H9 (cell line): ENCODE data around the gene RGS3. TPM values are rescaled to one million over a fixed set of nuclear protein-coding genes. Genes with fewer than 3 reads are reported as not detected.

Source experiments
- DNase-seq: peaks from one replicate; pipeline ENCODE4 v3.0.0-alpha.2; 2017
- H2AFZ ChIP-seq: one replicate; pipeline ENCODE4 v1.6.1; 2013; ENCODE audit warnings: mild to moderate bottlenecking, low read length, control low read depth, moderate library complexity
- H2AK5ac ChIP-seq: 2 replicates; pipeline ENCODE4 v1.6.1; 2013; ENCODE audit warnings: low read length, control low read depth, mixed read lengths; ENCODE audit not compliant: insufficient read length
- H2BK120ac ChIP-seq: one replicate; pipeline ENCODE4 v1.6.1; 2013; ENCODE audit warnings: low read depth, mild to moderate bottlenecking, low read length, control low read depth, inconsistent platforms; ENCODE audit not compliant: poor library complexity, severe bottlenecking
- H2BK12ac ChIP-seq: 2 replicates; pipeline ENCODE4 v1.6.1; 2013; ENCODE audit warnings: low read length, control low read depth, mixed read lengths, low read depth; ENCODE audit not compliant: insufficient read length
- H2BK15ac ChIP-seq: 2 replicates; pipeline ENCODE4 v1.6.1; 2013; ENCODE audit warnings: low read depth, low read length, control low read depth
- H2BK20ac ChIP-seq: one replicate; pipeline ENCODE4 v1.6.1; 2013; ENCODE audit warnings: low read depth, mild to moderate bottlenecking, low read length, control low read depth, inconsistent platforms; ENCODE audit not compliant: poor library complexity, severe bottlenecking
- H2BK5ac ChIP-seq: 2 replicates; pipeline ENCODE4 v1.6.1; 2013; ENCODE audit warnings: low read length, control low read depth, mixed read lengths; ENCODE audit not compliant: insufficient read length
- H3K14ac ChIP-seq: 2 replicates; pipeline ENCODE4 v1.6.1; 2013; ENCODE audit warnings: low read length, control low read depth; ENCODE audit not compliant: insufficient read depth
- H3K18ac ChIP-seq: 2 replicates; pipeline ENCODE4 v1.6.1; 2013; ENCODE audit warnings: low read depth, mild to moderate bottlenecking, mixed read lengths, low read length, control low read depth; ENCODE audit not compliant: insufficient read length
- H3K23ac ChIP-seq: 2 replicates; pipeline ENCODE4 v1.6.1; 2013; ENCODE audit warnings: low read length, control low read depth, mixed read lengths, low read depth; ENCODE audit not compliant: insufficient read length
- H3K23me2 ChIP-seq: 2 replicates; pipeline ENCODE4 v1.6.1; 2013; ENCODE audit warnings: low read depth, mild to moderate bottlenecking, mixed read lengths, low read length, control low read depth; ENCODE audit not compliant: insufficient read length, poor library complexity, severe bottlenecking
- H3K27ac ChIP-seq: 2 replicates; pipeline ENCODE4 v1.5.1; 2013; ENCODE audit warnings: low read length, control low read depth, mixed read lengths, low read depth; ENCODE audit not compliant: insufficient read length
- H3K27me3 ChIP-seq: 2 replicates; pipeline ENCODE4 v1.6.1; 2013; ENCODE audit warnings: low read length, control low read depth, inconsistent platforms; ENCODE audit not compliant: insufficient read depth
- H3K4ac ChIP-seq: 2 replicates; pipeline ENCODE4 v1.6.1; 2013; ENCODE audit warnings: low read depth, mild to moderate bottlenecking, control low read depth, inconsistent platforms, low read length, moderate library complexity
- H3K4me1 ChIP-seq: 2 replicates; pipeline ENCODE4 v1.6.1; 2013; ENCODE audit warnings: low read length, control low read depth, inconsistent platforms; ENCODE audit not compliant: insufficient read depth
- H3K4me2 ChIP-seq: 2 replicates; pipeline ENCODE4 v1.6.1; 2013; ENCODE audit warnings: low read length, control low read depth, mixed read lengths; ENCODE audit not compliant: insufficient read length, insufficient read depth
- H3K56ac ChIP-seq: 2 replicates; pipeline ENCODE4 v1.6.1; 2013; ENCODE audit warnings: low read depth, mild to moderate bottlenecking, mixed read lengths, low read length, control low read depth; ENCODE audit not compliant: insufficient read length
- H3K79me1 ChIP-seq: 2 replicates; pipeline ENCODE4 v1.6.1; 2013; ENCODE audit warnings: low read depth, mild to moderate bottlenecking, moderate library complexity, low read length, control low read depth, inconsistent platforms; ENCODE audit not compliant: insufficient read depth, poor library complexity, severe bottlenecking
- H3K79me2 ChIP-seq: 2 replicates; pipeline ENCODE4 v1.6.1; 2013; ENCODE audit warnings: low read length, control low read depth, inconsistent platforms; ENCODE audit not compliant: insufficient read depth
- H3K9ac ChIP-seq: 2 replicates; pipeline ENCODE4 v1.6.1; 2013; ENCODE audit warnings: low read length, control low read depth, mixed read lengths; ENCODE audit not compliant: insufficient read length; ENCODE audit errors: extremely low read depth
- H3K9me3 ChIP-seq: one replicate; pipeline ENCODE4 v1.6.1; 2013; ENCODE audit warnings: low read depth, low read length, inconsistent platforms; ENCODE audit not compliant: control insufficient read depth
- H3T11ph ChIP-seq: one replicate; pipeline ENCODE4 v1.6.1; 2013; ENCODE audit warnings: mild to moderate bottlenecking, low read length, control low read depth, inconsistent platforms
- H4K20me1 ChIP-seq: one replicate; pipeline ENCODE4 v1.6.1; 2013; ENCODE audit not compliant: control insufficient read depth, insufficient read length, insufficient read depth
- H4K5ac ChIP-seq: 2 replicates; pipeline ENCODE4 v1.6.1; 2013; ENCODE audit warnings: low read depth, mild to moderate bottlenecking, mixed read lengths, low read length, control low read depth; ENCODE audit not compliant: insufficient read length
- H4K8ac ChIP-seq: replicated peaks from 2 replicates; pipeline ENCODE4 v1.6.1; 2013; ENCODE audit warnings: low read length, control low read depth, mixed read lengths, low read depth; ENCODE audit not compliant: insufficient read length
- H4K91ac ChIP-seq: 2 replicates; pipeline ENCODE4 v1.6.1; 2013; ENCODE audit warnings: low read depth, mild to moderate bottlenecking, moderate library complexity, mixed read lengths, low read length, control low read depth; ENCODE audit not compliant: insufficient read length
- H3K27ac Mint-ChIP-seq, 3 experiments: 2 replicates in 2 of 3; 3 replicates in 1 of 3; pipeline ENCODE4 v1.8.0; 2020 to 2021; ENCODE audit warnings: mixed read lengths in 3 of 3, mild to moderate bottlenecking in 1 of 3, moderate library complexity in 1 of 3
- H3K27me3 Mint-ChIP-seq: 2 replicates; pipeline ENCODE4 v1.8.0; 2021; ENCODE audit warnings: low read depth, mild to moderate bottlenecking, moderate library complexity, mixed read lengths
- H3K36me3 Mint-ChIP-seq, 3 experiments: 2 replicates in 2 of 3; 3 replicates in 1 of 3; pipeline ENCODE4 v1.8.0; 2020 to 2021; ENCODE audit warnings: low read depth in 3 of 3, mixed read lengths in 3 of 3; ENCODE audit not compliant: insufficient read depth in 1 of 3
- H3K4me1 Mint-ChIP-seq, 2 experiments: 2 replicates each; pipeline ENCODE4 v1.8.0; 2020; ENCODE audit warnings: mixed read lengths in 2 of 2
- H3K4me3 Mint-ChIP-seq, 2 experiments: 2 replicates in 1 of 2; 3 replicates in 1 of 2; pipeline ENCODE4 v1.8.0; 2020 to 2021; ENCODE audit warnings: mild to moderate bottlenecking in 2 of 2, mixed read lengths in 2 of 2, moderate library complexity in 1 of 2
- H3K9me3 Mint-ChIP-seq, 2 experiments: 2 replicates in 1 of 2; 3 replicates in 1 of 2; pipeline ENCODE4 v1.8.0; 2020; ENCODE audit warnings: mild to moderate bottlenecking in 2 of 2, mixed read lengths in 2 of 2, moderate library complexity in 1 of 2
- WGBS: extraction: QIAGEN DNeasy Blood & Tissue Kit; methylation state at CpG from one replicate; pipeline ENCODE4 v1.1.7; 2013; ENCODE audit warnings: missing lambda C conversion rate, low lambda C conversion rate, mixed read lengths; ENCODE audit not compliant: insufficient read length; ENCODE audit errors: extremely low coverage; 5-methylcytosine and 5-hydroxymethylcytosine counted together
- total RNA-seq: library from RNA; stranded (reverse); gene quantifications from 2 replicates; pipeline ENCODE4 v1.2.1, GENCODE V29; 2021
- TF ChIP-seq, protein P1 (sequence below): fragments of 200-600 bp; sonication (generic); conservative IDR thresholded peaks from 3 replicates; pipeline ENCODE4 v1.8.0; 2021; ENCODE audit warnings: antibody characterized with exemption, mild to moderate bottlenecking

The RGS3 gene
- total RNA-seq, 1 experiment from 2014 or later: 13.9 TPM

DNA sequence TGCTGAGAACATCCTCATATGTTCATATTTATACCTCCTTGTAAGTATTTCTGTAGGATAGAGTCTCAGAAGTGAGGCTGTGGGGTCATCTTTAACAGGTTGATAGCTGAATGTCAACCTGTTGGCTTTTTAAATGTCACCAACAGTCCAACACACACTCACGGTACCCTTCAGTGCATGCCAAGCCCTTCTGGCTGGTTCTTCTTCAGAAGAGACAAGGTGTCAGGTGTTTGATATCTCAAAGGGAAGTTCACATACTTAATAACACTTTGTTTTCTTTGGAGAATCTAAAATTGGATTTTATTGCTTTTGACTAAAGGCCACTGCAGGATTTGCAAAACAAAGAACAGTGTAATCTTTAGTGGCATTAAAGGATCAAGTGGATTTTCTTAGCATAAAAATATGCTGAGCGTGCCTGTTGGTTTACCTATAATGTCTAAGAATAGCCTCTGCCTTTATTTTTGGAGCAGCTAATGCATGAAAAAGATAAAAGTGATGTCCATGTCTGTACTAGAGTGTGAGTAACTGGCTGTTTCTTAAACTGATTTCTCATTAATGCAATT is 58.2 kb downstream of the RGS3 start:
- Histone ChIP-seq H3K23ac (no peak overlapping the region), H4K91ac (no peak overlapping the region), H3K14ac (no peak overlapping the region), H3K27me3 (no peaks in the 10 kb centered on the region), H2BK5ac (no peak overlapping the region), H3K27ac (no peak overlapping the region), H3K4me2 (no peak overlapping the region), H3K9me3 (no peaks in the 10 kb centered on the region), H2BK120ac (no peak overlapping the region), H3T11ph (no peak overlapping the region), H3K56ac (no peak overlapping the region), H4K5ac (no peak overlapping the region), H3K9ac (no peak overlapping the region), H2BK12ac (no peak overlapping the region), H2BK20ac (no peak overlapping the region), H3K79me1 (no peaks in the 10 kb centered on the region), H3K4me1 (no peaks in the 10 kb centered on the region), H4K20me1 (no peaks in the 10 kb centered on the region), H2AK5ac (no peak overlapping the region), H3K18ac (no peak overlapping the region), H2AFZ (no peak overlapping the region), H3K4ac (no peak overlapping the region), H4K8ac (no peak overlapping the region), H3K23me2 (no peaks in the 10 kb centered on the region), H2BK15ac (no peak overlapping the region), H3K79me2 (no peaks in the 10 kb centered on the region)
- H3K9me3 Mint-ChIP-seq: no peaks in the 10 kb centered on the region
- H3K27me3 Mint-ChIP-seq: no peaks in the 10 kb centered on the region
- TF ChIP-seq, protein P1, sequence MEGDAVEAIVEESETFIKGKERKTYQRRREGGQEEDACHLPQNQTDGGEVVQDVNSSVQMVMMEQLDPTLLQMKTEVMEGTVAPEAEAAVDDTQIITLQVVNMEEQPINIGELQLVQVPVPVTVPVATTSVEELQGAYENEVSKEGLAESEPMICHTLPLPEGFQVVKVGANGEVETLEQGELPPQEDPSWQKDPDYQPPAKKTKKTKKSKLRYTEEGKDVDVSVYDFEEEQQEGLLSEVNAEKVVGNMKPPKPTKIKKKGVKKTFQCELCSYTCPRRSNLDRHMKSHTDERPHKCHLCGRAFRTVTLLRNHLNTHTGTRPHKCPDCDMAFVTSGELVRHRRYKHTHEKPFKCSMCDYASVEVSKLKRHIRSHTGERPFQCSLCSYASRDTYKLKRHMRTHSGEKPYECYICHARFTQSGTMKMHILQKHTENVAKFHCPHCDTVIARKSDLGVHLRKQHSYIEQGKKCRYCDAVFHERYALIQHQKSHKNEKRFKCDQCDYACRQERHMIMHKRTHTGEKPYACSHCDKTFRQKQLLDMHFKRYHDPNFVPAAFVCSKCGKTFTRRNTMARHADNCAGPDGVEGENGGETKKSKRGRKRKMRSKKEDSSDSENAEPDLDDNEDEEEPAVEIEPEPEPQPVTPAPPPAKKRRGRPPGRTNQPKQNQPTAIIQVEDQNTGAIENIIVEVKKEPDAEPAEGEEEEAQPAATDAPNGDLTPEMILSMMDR: no peak
- DNase-seq: no peak
- no peak overlapping the region for H3K27ac Mint-ChIP-seq
- peaks cover 8 to 10% of the 10 kb centered on the region in 2 experiments for H3K4me1 Mint-ChIP-seq
- no peak overlapping the region for H3K4me3 Mint-ChIP-seq
- H3K36me3 Mint-ChIP-seq: peaks cover 0 to 15% (median 0%) of the 10 kb centered on the region in 3 experiments; a peak in 1 of 7 replicates
- no CpG with 5 or more reads among the region's 2 CpGs for WGBS
